GM19193 (cell line): ENCODE measurements around the gene MORN5.
A peak's percentile ranks its signal among the peaks of the same experiment; 100 is the strongest.

Experiments used
- POLR2A ChIP-seq: IDR thresholded peaks from 4 replicates; pipeline ENCODE4 v1.6.1; 2011; ENCODE audit not compliant: insufficient read depth, insufficient read length; ENCODE audit errors: extremely low read depth

The MORN5 gene

GRCh38 chr9:122159026-122159924, at the start of gene MORN5, which contains the start of gene NDUFA8:
Gene MORN5 (plus strand): TSS chr9:122159908. CDS start chr9:122159973, 65 bp downstream.
Gene NDUFA8 (minus strand): TSS chr9:122159779. CDS start chr9:122159677, 102 bp downstream.
- peak; percentile 79 for TF ChIP-seq POLR2A

GRCh38 chr9:122110100-122110833, 49.4 kb upstream of the MORN5 start:
- TF ChIP-seq POLR2A: no peak

GRCh38 chr9:122111413-122112085, 48.2 kb upstream of the MORN5 start:
- no peak for TF ChIP-seq POLR2A

GRCh38 chr9:122112238-122112637, 47.5 kb upstream of the MORN5 start:
- no peak for TF ChIP-seq POLR2A

- TF ChIP-seq POLR2A: no peak
Observed at GRCh38 chr9:122113574-122113973, 46.1 kb upstream of the MORN5 start.

GRCh38 chr9:122115176-122116035, 44.3 kb upstream of the MORN5 start:
- no peak for TF ChIP-seq POLR2A

GRCh38 chr9:122116040-122116439, 43.7 kb upstream of the MORN5 start:
- TF ChIP-seq POLR2A: no peak

GRCh38 chr9:122116448-122117173, 43.1 kb upstream of the MORN5 start:
- no peak for TF ChIP-seq POLR2A

- no peak for TF ChIP-seq POLR2A
Observed at GRCh38 chr9:122118343-122119165, 41.2 kb upstream of the MORN5 start.

GRCh38 chr9:122119166-122119521, 40.6 kb upstream of the MORN5 start:
- TF ChIP-seq POLR2A: no peak

- TF ChIP-seq POLR2A: no peak
Observed at GRCh38 chr9:122119721-122120120, 40.0 kb upstream of the MORN5 start.

GRCh38 chr9:122120316-122121071, 39.2 kb upstream of the MORN5 start:
- no peak for TF ChIP-seq POLR2A
